Mesenchymal stem cell (in vitro differentiated cells and primary cell): Measurements from ENCODE around the gene CLSTN3.

Experiments used
- DNase-seq: peaks from one replicate; pipeline ENCODE4 v3.0.0-alpha.2; 2013
- H2AFZ ChIP-seq: one replicate; pipeline ENCODE4 v1.6.1; 2013; ENCODE audit warnings: low read depth, mild to moderate bottlenecking, control low read depth, inconsistent platforms, low read length, moderate library complexity
- H2AK5ac ChIP-seq: 2 replicates; pipeline ENCODE4 v1.6.1; 2013; ENCODE audit warnings: low read length, moderate library complexity, mild to moderate bottlenecking, inconsistent platforms; ENCODE audit not compliant: severe bottlenecking
- H2BK120ac ChIP-seq: one replicate; pipeline ENCODE4 v1.6.1; 2013; ENCODE audit warnings: low read depth, mild to moderate bottlenecking, inconsistent platforms, low read length, moderate library complexity
- H2BK12ac ChIP-seq, 2 experiments: one replicate each; pipeline ENCODE4 v1.6.1; 2013; ENCODE audit warnings: inconsistent platforms in 2 of 2, low read length in 2 of 2, mild to moderate bottlenecking in 2 of 2, moderate library complexity in 2 of 2, control low read depth in 1 of 2
- H2BK15ac ChIP-seq: one replicate; pipeline ENCODE4 v1.6.1; 2013; ENCODE audit warnings: mild to moderate bottlenecking, low read depth, inconsistent platforms; ENCODE audit not compliant: poor library complexity, severe bottlenecking
- H2BK5ac ChIP-seq: 2 replicates; pipeline ENCODE4 v1.6.1; 2013; ENCODE audit warnings: low read depth, mild to moderate bottlenecking, low read length, control low read depth, inconsistent platforms; ENCODE audit not compliant: poor library complexity, severe bottlenecking
- H3K14ac ChIP-seq, 2 experiments: one replicate each; pipeline ENCODE4 v1.6.1; 2013; ENCODE audit warnings: inconsistent platforms in 2 of 2, low read length in 2 of 2, control low read depth in 1 of 2, mild to moderate bottlenecking in 1 of 2, moderate library complexity in 1 of 2
- H3K18ac ChIP-seq, 2 experiments: one replicate each; pipeline ENCODE4 v1.6.1; 2013; ENCODE audit warnings: inconsistent platforms in 2 of 2, low read length in 2 of 2, control low read depth in 1 of 2, low read depth in 1 of 2, mild to moderate bottlenecking in 1 of 2
- H3K23ac ChIP-seq, 2 experiments: one replicate each; pipeline ENCODE4 v1.6.1; 2013; ENCODE audit warnings: inconsistent platforms in 2 of 2, low read length in 2 of 2, mild to moderate bottlenecking in 2 of 2, moderate library complexity in 2 of 2, control low read depth in 1 of 2
- H3K27ac ChIP-seq: 2 replicates; pipeline ENCODE4 v1.5.1; 2013; ENCODE audit warnings: mild to moderate bottlenecking, moderate library complexity, low read length, control low read depth, inconsistent platforms; ENCODE audit not compliant: poor library complexity, severe bottlenecking
- H3K27me3 ChIP-seq, 2 experiments: 2 replicates each; pipeline versions ENCODE4 v1.6.1 to v1.7.0; 2013; ENCODE audit warnings: low read length in 2 of 2, mild to moderate bottlenecking in 2 of 2, moderate library complexity in 2 of 2, control low read depth in 1 of 2, inconsistent platforms in 1 of 2; ENCODE audit not compliant: control insufficient read depth in 1 of 2, insufficient read depth in 1 of 2
- H3K36me3 ChIP-seq, 2 experiments: 2 replicates each; pipeline versions ENCODE4 v1.6.1 to v1.7.0; 2013; ENCODE audit warnings: low read length in 2 of 2, control low read depth in 1 of 2, inconsistent platforms in 1 of 2, low read depth in 1 of 2, mild to moderate bottlenecking in 1 of 2; ENCODE audit not compliant: insufficient read depth in 2 of 2, control insufficient read depth in 1 of 2
- H3K4ac ChIP-seq, 2 experiments: one replicate each; pipeline ENCODE4 v1.6.1; 2013; ENCODE audit warnings: inconsistent platforms in 2 of 2, low read length in 2 of 2, mild to moderate bottlenecking in 2 of 2, moderate library complexity in 2 of 2, control low read depth in 1 of 2, low read depth in 1 of 2
- H3K4me1 ChIP-seq: 2 replicates; pipeline ENCODE4 v1.6.1; 2013; ENCODE audit warnings: low read depth, low read length, control low read depth; ENCODE audit not compliant: control insufficient read depth, insufficient read depth
- H3K4me2 ChIP-seq: 2 replicates; pipeline ENCODE4 v1.6.1; 2013; ENCODE audit warnings: low read length, mild to moderate bottlenecking, inconsistent platforms; ENCODE audit not compliant: poor library complexity, severe bottlenecking
- H3K4me3 ChIP-seq, 2 experiments: 2 replicates each; pipeline versions ENCODE4 v1.5.1 to v1.7.0; 2013; ENCODE audit warnings: low read length in 2 of 2, mild to moderate bottlenecking in 2 of 2, control low read depth in 1 of 2, low read depth in 1 of 2; ENCODE audit not compliant: insufficient read depth in 1 of 2
- H3K79me1 ChIP-seq: replicated peaks from 2 replicates; pipeline ENCODE4 v1.6.1; 2013; ENCODE audit warnings: mild to moderate bottlenecking, control low read depth, low read length, inconsistent platforms; ENCODE audit not compliant: poor library complexity, severe bottlenecking
- H3K9ac ChIP-seq: 2 replicates; pipeline ENCODE4 v1.7.0; 2013; ENCODE audit warnings: mild to moderate bottlenecking, low read length, moderate library complexity
- H3K9me3 ChIP-seq: 2 replicates; pipeline ENCODE4 v1.7.0; 2013; ENCODE audit warnings: mild to moderate bottlenecking, low read length; ENCODE audit not compliant: control insufficient read depth
- H4K8ac ChIP-seq: one replicate; pipeline ENCODE4 v1.6.1; 2013; ENCODE audit warnings: inconsistent platforms, mild to moderate bottlenecking, low read length, moderate library complexity
- H4K91ac ChIP-seq: one replicate; pipeline ENCODE4 v1.6.1; 2013; ENCODE audit warnings: mild to moderate bottlenecking, low read length, inconsistent platforms
- WGBS: methylation state at CpG from one replicate; pipeline ENCODE4 v1.1.7; 2013; ENCODE audit warnings: mixed read lengths; 5-methylcytosine and 5-hydroxymethylcytosine counted together

Gene CLSTN3

GRCh38 chr12:7113389-7113871 is 16.7 kb upstream of the CLSTN3 start:
- no peak overlapping the region for H3K4me2 ChIP-seq
- no peak overlapping the region for H2BK5ac ChIP-seq
- no peak overlapping the region for H2AK5ac ChIP-seq
- H4K91ac ChIP-seq, result peak overlapping the region; percentile 18
- peak overlapping the region; percentile 75 for H3K9ac ChIP-seq
- H2AFZ ChIP-seq, result no peak overlapping the region
- H3K9me3 ChIP-seq, result no peaks in the 10 kb centered on the region
- peaks cover 5% of the 10 kb centered on the region for H3K4me1 ChIP-seq
- H2BK12ac ChIP-seq, result peak overlapping the region in 1 of 2 experiments; percentile 79
- H3K23ac ChIP-seq, result no peak overlapping the region
- peaks cover 7% of the 10 kb centered on the region for H3K79me1 ChIP-seq
- H4K8ac ChIP-seq, result peak overlapping the region; percentile 35
- H3K27me3 ChIP-seq, result no peaks in the 10 kb centered on the region
- no peak overlapping the region for H2BK120ac ChIP-seq
- H3K14ac ChIP-seq, result no peak overlapping the region
- no peak overlapping the region for H3K18ac ChIP-seq
- WGBS, result 44% methylated on average over 4 of the region's 5 CpGs
- peaks cover 36 to 45% of the 10 kb centered on the region in 2 experiments for H3K36me3 ChIP-seq
- peak; percentile 48 for DNase-seq
- no peak overlapping the region for H2BK15ac ChIP-seq
- H3K4me3 ChIP-seq, result no peak overlapping the region
- no peak overlapping the region for H3K27ac ChIP-seq
- no peak overlapping the region for H3K4ac ChIP-seq

- Histone ChIP-seq H3K4ac (no peak overlapping the region), H3K27ac (no peak overlapping the region), H3K9me3 (no peaks in the 10 kb centered on the region), H3K4me1 (peaks cover 5% of the 10 kb centered on the region), H2AFZ (no peak overlapping the region), H3K18ac (no peak overlapping the region), H3K36me3 (peaks cover 36 to 50% of the 10 kb centered on the region in 2 experiments), H2BK120ac (no peak overlapping the region), H3K4me2 (no peak overlapping the region), H2AK5ac (no peak overlapping the region), H3K4me3 (no peak overlapping the region), H3K23ac (no peak overlapping the region), H3K27me3 (no peaks in the 10 kb centered on the region), H2BK5ac (no peak overlapping the region), H2BK12ac (no peak overlapping the region), H3K14ac (no peak overlapping the region), H4K91ac (no peak overlapping the region), H3K9ac (no peak overlapping the region), H3K79me1 (peaks cover 7% of the 10 kb centered on the region), H2BK15ac (no peak overlapping the region), H4K8ac (no peak overlapping the region)
- WGBS, result 90% methylated on average over 11 of the region's 11 CpGs
- DNase-seq, result no peak
These were observed 16.2 kb upstream of the CLSTN3 start for GRCh38 chr12:7114008-7114407.

- no peak overlapping the region for H3K18ac ChIP-seq
- H3K9ac ChIP-seq, result no peak overlapping the region
- no peak overlapping the region for H2BK15ac ChIP-seq
- H3K27ac ChIP-seq, result no peak overlapping the region
- H2BK12ac ChIP-seq, result no peak overlapping the region
- H2AFZ ChIP-seq, result no peak overlapping the region
- 90% methylated on average over 6 of the region's 6 CpGs for WGBS
- no peak for DNase-seq
- H3K27me3 ChIP-seq, result no peaks in the 10 kb centered on the region
- no peaks in the 10 kb centered on the region for H3K9me3 ChIP-seq
- peaks cover 36 to 50% of the 10 kb centered on the region in 2 experiments for H3K36me3 ChIP-seq
- H4K91ac ChIP-seq, result no peak overlapping the region
- H3K4me3 ChIP-seq, result no peak overlapping the region
- H2BK5ac ChIP-seq, result no peak overlapping the region
- no peak overlapping the region for H4K8ac ChIP-seq
- H2BK120ac ChIP-seq, result no peak overlapping the region
- H3K14ac ChIP-seq, result no peak overlapping the region
- no peaks in the 10 kb centered on the region for H3K4me1 ChIP-seq
- H3K4ac ChIP-seq, result no peak overlapping the region
- H2AK5ac ChIP-seq, result no peak overlapping the region
- H3K23ac ChIP-seq, result no peak overlapping the region
- H3K79me1 ChIP-seq, result peaks cover 3% of the 10 kb centered on the region
- no peak overlapping the region for H3K4me2 ChIP-seq
These were observed 15.3 kb upstream of the CLSTN3 start for GRCh38 chr12:7114851-7115250.

- no peak overlapping the region for H3K23ac ChIP-seq
- H3K79me1 ChIP-seq, result no peaks in the 10 kb centered on the region
- H3K9me3 ChIP-seq, result no peaks in the 10 kb centered on the region
- no peak overlapping the region for H3K18ac ChIP-seq
- peaks cover 44 to 57% of the 10 kb centered on the region in 2 experiments for H3K36me3 ChIP-seq
- H3K4me3 ChIP-seq, result no peak overlapping the region
- no peaks in the 10 kb centered on the region for H3K4me1 ChIP-seq
- no peak overlapping the region for H3K27ac ChIP-seq
- H3K9ac ChIP-seq, result peak overlapping the region; percentile 7
- H2AK5ac ChIP-seq, result no peak overlapping the region
- DNase-seq, result no peak
- H2BK12ac ChIP-seq, result no peak overlapping the region
- no peaks in the 10 kb centered on the region for H3K27me3 ChIP-seq
- no peak overlapping the region for H4K8ac ChIP-seq
- H3K4me2 ChIP-seq, result no peak overlapping the region
- no peak overlapping the region for H4K91ac ChIP-seq
- WGBS, result 82% methylated on average over 3 of the region's 3 CpGs
- H2AFZ ChIP-seq, result no peak overlapping the region
- no peak overlapping the region for H3K4ac ChIP-seq
- H3K14ac ChIP-seq, result no peak overlapping the region
- no peak overlapping the region for H2BK120ac ChIP-seq
- H2BK15ac ChIP-seq, result no peak overlapping the region
- no peak overlapping the region for H2BK5ac ChIP-seq
These were observed 14.0 kb upstream of the CLSTN3 start for GRCh38 chr12:7116196-7116595.
